ENCODE results near the gene PMPCA. TPM values are rescaled to one million over a fixed set of nuclear protein-coding genes. Genes with fewer than 3 reads are reported as not detected.

The PMPCA gene
- total RNA-seq, 2 donors from 2014 or later = 82.7 to 85.4 TPM

- WGBS, 2 experiments (ENCODE audit: insufficient coverage in 1 of 2, insufficient read length in 1 of 2) = 90 to 97% methylated on average over 21 to 26 of the region's 26 CpGs
- H3K27ac ChIP-seq (ENCODE audit: low read depth, low read length) = no peak overlapping the region
- no peak overlapping the region for H3K4me3 Mint-ChIP-seq
Measured at GRCh38 chr9:136361754-136362449, 48.6 kb upstream of the PMPCA start.

GRCh38 chr9:136362450-136362784, 48.0 kb upstream of the PMPCA start:
- Histone ChIP-seq H3K4me3 (ENCODE audit: low read length) (no peak overlapping the region), H3K36me3 (ENCODE audit: control insufficient read depth, insufficient read depth, low read length) (no peaks in the 10 kb centered on the region), H3K9ac (ENCODE audit: extremely low read depth, low read length, poor library complexity, severe bottlenecking) (peak overlapping the region; percentile 32), H3K27me3 (ENCODE audit: control insufficient read depth, insufficient read depth, low read length, poor library complexity, severe bottlenecking) (no peaks in the 10 kb centered on the region), H3K27ac (ENCODE audit: low read depth, low read length) (no peak overlapping the region), H3K4me1 (ENCODE audit: control insufficient read depth, insufficient read depth, low read length) (no peaks in the 10 kb centered on the region), H3K9me3 (ENCODE audit: control insufficient read depth, low read length) (no peaks in the 10 kb centered on the region)
- TF ChIP-seq CTCF (conservative IDR thresholded peaks at IDR 0.05) = no peak
- no peaks in the 10 kb centered on the region for H3K4me1 Mint-ChIP-seq
- H3K27ac Mint-ChIP-seq = no peak overlapping the region
- H3K9me3 Mint-ChIP-seq = peaks cover 1% of the 10 kb centered on the region
- 87 to 89% methylated on average over 1 to 6 of the region's 6 CpGs for WGBS, 2 experiments (ENCODE audit: insufficient coverage in 1 of 2, insufficient read length in 1 of 2)
- no peaks in the 10 kb centered on the region for H3K36me3 Mint-ChIP-seq (ENCODE audit: low read depth)
- no peak for DNase-seq
- no peak overlapping the region for H3K4me3 Mint-ChIP-seq
- no peaks in the 10 kb centered on the region for H3K27me3 Mint-ChIP-seq (ENCODE audit: insufficient read depth)

More at GRCh38 chr9:136361754-136362449, 48.6 kb upstream of the PMPCA start:
- H3K9ac ChIP-seq (ENCODE audit: extremely low read depth, low read length, poor library complexity, severe bottlenecking) = no peak overlapping the region
- H3K27me3 ChIP-seq (ENCODE audit: control insufficient read depth, insufficient read depth, low read length, poor library complexity, severe bottlenecking) = no peaks in the 10 kb centered on the region
- no peaks in the 10 kb centered on the region for H3K36me3 ChIP-seq (ENCODE audit: control insufficient read depth, insufficient read depth, low read length)
- no peaks in the 10 kb centered on the region for H3K4me1 Mint-ChIP-seq
- no peaks in the 10 kb centered on the region for H3K36me3 Mint-ChIP-seq (ENCODE audit: low read depth)
- H3K27me3 Mint-ChIP-seq (ENCODE audit: insufficient read depth) = no peaks in the 10 kb centered on the region
- no peak for DNase-seq
- H3K4me1 ChIP-seq (ENCODE audit: control insufficient read depth, insufficient read depth, low read length) = no peaks in the 10 kb centered on the region
- peaks cover 1% of the 10 kb centered on the region for H3K9me3 Mint-ChIP-seq
- H3K27ac Mint-ChIP-seq = no peak overlapping the region
- no peak overlapping the region for H3K4me3 ChIP-seq (ENCODE audit: low read length)
- no peaks in the 10 kb centered on the region for H3K9me3 ChIP-seq (ENCODE audit: control insufficient read depth, low read length)
- TF ChIP-seq CTCF (conservative IDR thresholded peaks at IDR 0.05) = no peak

- H3K4me1 ChIP-seq (ENCODE audit: control insufficient read depth, insufficient read depth, low read length) = no peaks in the 10 kb centered on the region
- peak; percentile 100 for DNase-seq
- 2 to 5% methylated on average over 28 to 96 of the region's 97 CpGs for WGBS, 2 experiments (ENCODE audit: insufficient coverage in 1 of 2, insufficient read length in 1 of 2)
- no peaks in the 10 kb centered on the region for H3K27me3 Mint-ChIP-seq (ENCODE audit: insufficient read depth)
- peak within 1 kb of the TSS; percentile 51 for H3K9ac ChIP-seq (ENCODE audit: extremely low read depth, low read length, poor library complexity, severe bottlenecking)
- no peaks in the 10 kb centered on the region for H3K4me1 Mint-ChIP-seq
- H3K4me3 Mint-ChIP-seq = peak within 1 kb of the TSS; percentile 73
- H3K27ac ChIP-seq (ENCODE audit: low read depth, low read length) = peak within 1 kb of the TSS; percentile 70
- H3K27me3 ChIP-seq (ENCODE audit: control insufficient read depth, insufficient read depth, low read length, poor library complexity, severe bottlenecking) = no peaks in the 10 kb centered on the region
- H3K9me3 Mint-ChIP-seq = peaks cover 1% of the 10 kb centered on the region
- H3K9me3 ChIP-seq (ENCODE audit: control insufficient read depth, low read length) = no peaks in the 10 kb centered on the region
- peak; percentile 99 for TF ChIP-seq CTCF (conservative IDR thresholded peaks at IDR 0.05)
- no peaks in the 10 kb centered on the region for H3K36me3 Mint-ChIP-seq (ENCODE audit: low read depth)
- peak within 1 kb of the TSS; percentile 85 for H3K27ac Mint-ChIP-seq
- peak within 1 kb of the TSS; percentile 74 for H3K4me3 ChIP-seq (ENCODE audit: low read length)
- H3K36me3 ChIP-seq (ENCODE audit: control insufficient read depth, insufficient read depth, low read length) = no peaks in the 10 kb centered on the region
Measured at GRCh38 chr9:136363106-136363948, 47.1 kb upstream of the PMPCA start, which contains the start of gene DNLZ. DNLZ (minus strand) TSS chr9:136363744; CDS start chr9:136363714, 30 bp downstream.
